Heart left ventricle (tissue), 16 donors: ENCODE results near the gene PLOD1. TPM values are rescaled to one million over a fixed set of nuclear protein-coding genes. Genes with fewer than 3 reads are reported as not detected.
A peak's percentile ranks its signal among the peaks of the same experiment; 100 is the strongest.

Source experiments
- ATAC-seq, 4 donors: fragments of 200-7000 bp; cut with Tn5 transposase; one replicate each; pipeline ENCODE4 v1.9.1; 2020 to 2022; ENCODE audit warnings: moderate library complexity in 4 of 4, mild to moderate bottlenecking in 3 of 4, moderate number of reproducible peaks in 1 of 4
- DNase-seq, 5 donors: peaks; one replicate each; pipeline ENCODE4 v3.0.0-alpha.2; 2020
- H3K27ac ChIP-seq, 12 donors: fragments of 200-600 bp; sonication (generic) in 4 of 12; one replicate each; pipeline versions ENCODE4 v1.5.0 to v1.8.0; 2016 to 2022; ENCODE audit warnings: mild to moderate bottlenecking in 2 of 12
- H3K27me3 ChIP-seq, 9 donors: fragments of 200-600 bp; sonication (generic) in 2 of 9; one replicate each; pipeline versions ENCODE4 v1.5.1 to v1.8.0; 2016 to 2022; ENCODE audit warnings: mild to moderate bottlenecking in 3 of 9
- H3K36me3 ChIP-seq, 9 donors: fragments of 200-600 bp; sonication (generic) in 2 of 9; one replicate each; pipeline versions ENCODE4 v1.5.0 to v1.8.0; 2018 to 2022; ENCODE audit warnings: mild to moderate bottlenecking in 2 of 9
- H3K4me1 ChIP-seq, 12 donors: fragments of 200-600 bp; sonication (generic) in 4 of 12; one replicate each; pipeline versions ENCODE4 v1.5.0 to v1.8.0; 2016 to 2022; ENCODE audit warnings: mild to moderate bottlenecking in 3 of 12
- H3K4me3 ChIP-seq, 12 donors: fragments of 200-600 bp; sonication (generic) in 4 of 12; one replicate each; pipeline versions ENCODE4 v1.5.0 to v1.8.0; 2017 to 2022; ENCODE audit warnings: mild to moderate bottlenecking in 9 of 12, moderate library complexity in 4 of 12
- H3K9me3 ChIP-seq, 12 donors: fragments of 200-600 bp; sonication (generic) in 4 of 12; one replicate each; pipeline versions ENCODE4 v1.5.0 to v1.8.0; 2016 to 2022; ENCODE audit warnings: mild to moderate bottlenecking in 1 of 12
- CTCF ChIP-seq, 12 donors: fragments of 200-600 bp; sonication (generic) in 4 of 12; IDR thresholded peaks; one replicate each; pipeline versions ENCODE4 v1.5.0 to v1.8.0; 2018 to 2022; ENCODE audit warnings: antibody characterized with exemption in 12 of 12, mild to moderate bottlenecking in 5 of 12
- POLR2A ChIP-seq, 2 donors: fragments of 450-650 bp; IDR thresholded peaks; one replicate each; pipeline ENCODE4 v1.6.1; 2017; ENCODE audit warnings: antibody characterized with exemption in 2 of 2, mild to moderate bottlenecking in 2 of 2, moderate library complexity in 2 of 2
- WGBS, 4 donors: extraction: QIAGEN DNeasy Blood & Tissue Kit in 2 of 4; methylation state at CpG; one replicate each; pipeline versions ENCODE4 v1.1.5 to v1.1.7; 2013 to 2018; 5-methylcytosine and 5-hydroxymethylcytosine counted together
- intact Hi-C, 10 donors: fragments of 100-400 bp; cut with DNase I; formaldehyde crosslinking; loops; one replicate each; pipeline versions ENCODE4 v1.11.1 to v1.14.2; 2022
- polyA plus RNA-seq, 2 donors: library from polyadenylated mRNA; stranded (reverse); fragments of 200-250 nt; gene quantifications; one replicate each; pipeline ENCODE4 v1.2.3, GENCODE V29; 2013
- total RNA-seq, 9 donors: library from RNA; depleted of rRNA in 2 of 9; stranded (reverse); fragments of >200 nt in 2 of 9; fragmentation: NEBNext Ultra II Directional in 3 of 9; extraction: Animal tissue kit (Norgen Biotek cat#: 25700) in 3 of 9; gene quantifications; one replicate each; pipeline versions ENCODE4 v1.1.0 to v1.2.4, GENCODE V29; 2016 to 2023
- donor health status: ischemic (EF 13 %, LVEDD 7.1; RV severe dilation, severe dysfunction).
- donor health status: healthy with polysubstance abuse.
- donor health status: DM: no; HTN: yes; CAD: no.
- donor health status: DM: no; HTN: no; CAD: no.
- donor health status: ischemic (EF 25% LVEDD 6.9; RV normal size, moderate dysfunction).
- donor health status: ischemic (EF 25% LVEDD 5.7; RV mildly dilated, moderate dysfunction).
- donor health status: healthy.
- donor health status: DM: yes; HTN: yes; CAD: no.
- donor health status: ischemic (EF 35%, LVEDD 5.7; RV mildly dilated, moderate dysfunction).
- donor health status: nonischemic (EF 11% LVEDD 7.7; RV severe dilation, severe dysfunction).
- donor health status: DM: yes; HTN: yes; CAD: no.
- donor health status: PGD.
- donor health status: ischemic (EF 29% LVEDD 5.4; RV normal size, mild dysfunction).
- donor health status: nonischemic (EF 23%, LVEDD 6.1; RV moderate dilation, normal function).

PLOD1 gene
- total and polyA plus RNA-seq, 11 donors: 37.5 to 108 (median 50.1) TPM

- intact Hi-C loops: no loop called here
- no peaks in the 10 kb centered on the region for H3K27me3 ChIP-seq
- H3K27ac ChIP-seq: peak overlapping the region; percentile 62 to 97 (median 82)
- no peak for TF ChIP-seq CTCF (IDR thresholded peaks at IDR 0.05)
- TF ChIP-seq POLR2A (IDR thresholded peaks at IDR 0.05): no peak
- DNase-seq: no peak
- no peak overlapping the region for H3K4me3 ChIP-seq
- WGBS, 4 donors: 74 to 83% (median 77%) methylated on average over 7 of the region's 7 CpGs
- H3K9me3 ChIP-seq: no peaks in the 10 kb centered on the region
- no peak for ATAC-seq
- peaks cover 13 to 48% (median 28%) of the 10 kb centered on the region in 12 donors for H3K4me1 ChIP-seq
- H3K36me3 ChIP-seq: no peaks in the 10 kb centered on the region
These were observed 46.9 kb upstream of the PLOD1 start for GRCh38 chr1:11887666-11888007.

DNA sequence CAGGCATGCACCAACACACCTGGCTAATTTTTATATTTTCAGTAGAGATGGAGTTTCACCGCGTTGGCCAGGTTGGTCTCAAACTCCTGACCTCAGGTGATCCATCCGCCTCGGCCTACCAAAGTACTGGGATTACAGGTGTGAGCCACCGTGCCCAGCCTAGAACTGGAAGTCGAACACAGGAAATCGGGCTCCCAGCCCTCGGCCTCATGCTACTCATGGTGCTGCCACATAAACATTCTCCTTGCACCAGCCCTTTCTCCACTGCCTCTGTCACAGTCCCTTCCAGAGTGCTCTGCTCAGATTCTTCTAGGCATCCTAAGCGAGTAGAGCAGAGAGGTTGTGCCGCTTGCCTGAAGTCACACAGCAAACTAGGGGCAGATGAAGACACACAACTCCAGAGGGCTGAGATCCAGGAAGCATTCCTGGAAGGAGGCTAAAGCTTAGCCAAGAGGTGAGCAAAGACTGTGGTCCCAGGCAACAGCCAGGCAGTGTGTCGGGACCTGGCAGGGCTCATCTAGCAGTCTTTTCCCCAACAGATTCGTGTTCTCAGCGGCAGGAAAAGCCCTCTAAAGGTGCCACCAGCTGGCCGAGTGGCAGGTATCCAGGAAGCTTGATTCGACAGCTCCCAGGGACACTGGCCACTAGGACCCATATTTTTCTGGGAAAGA is 46.2 kb upstream of the PLOD1 start:
- intact Hi-C loops: no loop called here
- H3K9me3 ChIP-seq: no peaks in the 10 kb centered on the region
- no peaks in the 10 kb centered on the region for H3K27me3 ChIP-seq
- no peaks in the 10 kb centered on the region for H3K36me3 ChIP-seq
- ATAC-seq (no peak), DNase-seq (peak in 1 of 5 donors; percentile 53)
- H3K27ac ChIP-seq: peak overlapping the region in 8 of 12 donors; percentile 31 to 97 (median 88)
- peaks cover 9 to 41% (median 22%) of the 10 kb centered on the region in 12 donors for H3K4me1 ChIP-seq
- no peak overlapping the region for H3K4me3 ChIP-seq
- WGBS, 4 donors: 77 to 85% (median 79%) methylated on average over 14 to 15 of the region's 15 CpGs
- TF ChIP-seq CTCF (IDR thresholded peaks at IDR 0.05) (no peak), POLR2A (IDR thresholded peaks at IDR 0.05) (no peak)

GRCh38 chr1:11888877-11889208 is 45.7 kb upstream of the PLOD1 start:
- Histone ChIP-seq H3K27ac (peak overlapping the region in 7 of 12 donors; percentile 10 to 97 (median 89)), H3K4me1 (peaks cover 9 to 38% (median 20%) of the 10 kb centered on the region in 12 donors), H3K27me3 (no peaks in the 10 kb centered on the region), H3K4me3 (no peak overlapping the region), H3K9me3 (no peaks in the 10 kb centered on the region), H3K36me3 (no peaks in the 10 kb centered on the region)
- WGBS, 4 donors: 43 to 71% (median 59%) methylated on average over 3 of the region's 3 CpGs
- intact Hi-C loops: no loop called here
- no peak for TF ChIP-seq POLR2A (IDR thresholded peaks at IDR 0.05)
- no peak for TF ChIP-seq CTCF (IDR thresholded peaks at IDR 0.05)
- DNase-seq: peak in 1 of 5 donors; percentile 57
- no peak for ATAC-seq

- DNase-seq: peak in 2 of 5 donors; percentile 15 to 33
- H3K4me1 ChIP-seq: peaks cover 2 to 21% (median 9%) of the 10 kb centered on the region in 12 donors
- intact Hi-C loops: loop anchor here in 2 of 10 donors (2.0 to 5.0 kb wide), 2 partner anchors 19 to 34 kb away; partner anchors contain the start of gene NPPB (in 1 of the 2)
- no peaks in the 10 kb centered on the region for H3K9me3 ChIP-seq
- H3K27ac ChIP-seq: no peak overlapping the region
- H3K27me3 ChIP-seq: peaks cover 0 to 16% (median 0%) of the 10 kb centered on the region in 9 donors
- TF ChIP-seq POLR2A (IDR thresholded peaks at IDR 0.05) (no peak), CTCF (IDR thresholded peaks at IDR 0.05) (no peak)
- 83 to 90% (median 87%) methylated on average over 6 of the region's 6 CpGs for WGBS, 4 donors
- H3K36me3 ChIP-seq: no peaks in the 10 kb centered on the region
- ATAC-seq: no peak
- H3K4me3 ChIP-seq: no peak overlapping the region
These were observed 42.9 kb upstream of the PLOD1 start for GRCh38 chr1:11891433-11892186.
